Superior temporal gyrus (tissue), 1 donor: ENCODE measurements around the gene PDS5A.
"Not testable (repeated sequence)": the region's sequence is repeated elsewhere in the genome, so short reads cannot be mapped to it uniquely, and the experiment has no call there.

Experiments
- DNase-seq: peaks from one replicate; pipeline ENCODE4 v3.0.0-alpha.2; 2016; ENCODE audit errors: extremely low spot score

Gene PDS5A

GRCh38 chr4:39970671-39971640 is 6.8 kb downstream of the PDS5A start:
- DNase-seq, result no peak

- no peak for DNase-seq
Measured at GRCh38 chr4:39963656-39964055, 14.1 kb downstream of the PDS5A start.

- no peak for DNase-seq
Measured at GRCh38 chr4:39961311-39961877, 16.3 kb downstream of the PDS5A start.

- DNase-seq, result no peak
Measured at GRCh38 chr4:39950861-39951481, 26.7 kb downstream of the PDS5A start.

GRCh38 chr4:39947963-39948362 is 29.7 kb downstream of the PDS5A start:
- no peak for DNase-seq

GRCh38 chr4:39947417-39947816 is 30.3 kb downstream of the PDS5A start:
- DNase-seq, result no peak

- DNase-seq, result not testable (repeated sequence)
Measured at GRCh38 chr4:39944245-39944644, 33.5 kb downstream of the PDS5A start.

GRCh38 chr4:39942507-39942906 is 35.2 kb downstream of the PDS5A start:
- no peak for DNase-seq

- DNase-seq, result no peak
Measured at GRCh38 chr4:39941682-39942217, 36.0 kb downstream of the PDS5A start.

GRCh38 chr4:39937683-39938268 is 39.9 kb downstream of the PDS5A start:
- no peak for DNase-seq

- no peak for DNase-seq
Measured at GRCh38 chr4:39936565-39937418, 40.9 kb downstream of the PDS5A start.

GRCh38 chr4:39933671-39934590 is 43.8 kb downstream of the PDS5A start:
- no peak for DNase-seq

- DNase-seq, result no peak
Measured at GRCh38 chr4:39932776-39933402, 44.8 kb downstream of the PDS5A start.

- DNase-seq, result no peak
Measured at GRCh38 chr4:39931441-39931901, 46.2 kb downstream of the PDS5A start.

- DNase-seq, result no peak
Measured at GRCh38 chr4:39928538-39928937, 49.2 kb downstream of the PDS5A start.

GRCh38 chr4:39924014-39924413 is 53.7 kb downstream of the PDS5A start:
- no peak for DNase-seq

- no peak for DNase-seq
Measured at GRCh38 chr4:39922399-39922798, 55.3 kb downstream of the PDS5A start.

GRCh38 chr4:39913471-39913870 is 64.2 kb downstream of the PDS5A start:
- DNase-seq, result no peak

GRCh38 chr4:39910064-39910463 is 67.6 kb downstream of the PDS5A start:
- DNase-seq, result no peak
